HepG2 (cell line): ENCODE results near the gene SLC2A5. TPM values are rescaled to one million over a fixed set of nuclear protein-coding genes. Genes with fewer than 3 reads are reported as not detected.

ENCODE experiments used
- ATF7-NPFF ChIP-seq: sonication (generic); formaldehyde crosslinking; IDR thresholded peaks from 2 replicates; pipeline ENCODE4 v1.8.1; 2023; ENCODE audit warnings: mild to moderate bottlenecking, low read depth, missing genetic modification reagents, moderate library complexity
- DRAP1 ChIP-seq: IDR thresholded peaks from 2 replicates; pipeline ENCODE4 v1.6.1; 2016; ENCODE audit warnings: missing genetic modification reagents, missing compliant biosample characterization
- FOSL2 ChIP-seq: sonication (generic); formaldehyde crosslinking; IDR thresholded peaks from 2 replicates; pipeline ENCODE4 v1.4.0; 2020; ENCODE audit warnings: missing genetic modification reagents
- GTF2F1 ChIP-seq: fragments of 150-350 bp; IDR thresholded peaks from 2 replicates; pipeline ENCODE4 v1.6.1; 2014; ENCODE audit warnings: low read length
- HNF4G ChIP-seq, 2 experiments: sonication (generic) in 1 of 2; formaldehyde crosslinking in 1 of 2; IDR thresholded peaks; 2 replicates each; pipeline versions ENCODE4 v1.4.0 to v1.6.1; 2011 to 2020; ENCODE audit warnings: borderline replicate concordance in 2 of 2, low read depth in 2 of 2, mild to moderate bottlenecking in 2 of 2, low read length in 1 of 2, missing genetic modification reagents in 1 of 2, moderate library complexity in 1 of 2
- LCORL ChIP-seq, 2 experiments: fragments of 450-650 bp in 1 of 2; sonication (generic) in 1 of 2; formaldehyde crosslinking in 1 of 2; IDR thresholded peaks; 2 replicates each; pipeline versions ENCODE4 v1.5.0 to v1.6.1; 2017 to 2020; ENCODE audit warnings: antibody characterized with exemption in 1 of 2, missing genetic modification reagents in 1 of 2
- MAFF ChIP-seq: IDR thresholded peaks from 2 replicates; pipeline ENCODE4 v1.6.1; 2011; ENCODE audit warnings: low read depth, low read length, improper control_type of control experiment
- MTA3 ChIP-seq: sonication (generic); formaldehyde crosslinking; IDR thresholded peaks from 2 replicates; pipeline ENCODE4 v1.4.0; 2020; ENCODE audit warnings: missing genetic modification reagents
- MTF1 ChIP-seq: sonication (generic); formaldehyde crosslinking; IDR thresholded peaks from 2 replicates; pipeline ENCODE4 v1.5.0; 2020; ENCODE audit warnings: missing genetic modification reagents
- MTF2 ChIP-seq: sonication (generic); formaldehyde crosslinking; IDR thresholded peaks from 2 replicates; pipeline ENCODE4 v1.5.0; 2020; ENCODE audit warnings: missing genetic modification reagents, borderline replicate concordance
- MYC ChIP-seq: sonication (generic); formaldehyde crosslinking; IDR thresholded peaks from 2 replicates; pipeline ENCODE4 v1.9.0; 2021; ENCODE audit warnings: missing genetic modification reagents, borderline replicate concordance
- NCOA5 ChIP-seq: sonication (generic); formaldehyde crosslinking; IDR thresholded peaks from 2 replicates; pipeline ENCODE4 v1.4.0; 2020; ENCODE audit warnings: missing genetic modification reagents
- NFKBIZ ChIP-seq: IDR thresholded peaks from 2 replicates; pipeline ENCODE4 v1.6.1; 2018; ENCODE audit warnings: missing genetic modification reagents, missing compliant biosample characterization
- NR3C1 ChIP-seq: sonication (generic); formaldehyde crosslinking; IDR thresholded peaks from 2 replicates; pipeline ENCODE4 v1.4.0; 2020; ENCODE audit warnings: missing genetic modification reagents
- PATZ1 ChIP-seq: sonication (generic); formaldehyde crosslinking; IDR thresholded peaks from 2 replicates; pipeline ENCODE4 v1.4.0; 2020; ENCODE audit warnings: missing genetic modification reagents
- PLSCR1 ChIP-seq: sonication (generic); formaldehyde crosslinking; IDR thresholded peaks from 2 replicates; pipeline ENCODE4 v1.5.0; 2020; ENCODE audit warnings: missing genetic modification reagents, mild to moderate bottlenecking, borderline replicate concordance
- REL ChIP-seq: sonication (generic); formaldehyde crosslinking; conservative IDR thresholded peaks from 2 replicates; pipeline ENCODE4 v1.8.0; 2022; ENCODE audit warnings: mild to moderate bottlenecking, missing genetic modification reagents, moderate library complexity
- STAT5B ChIP-seq: sonication (generic); formaldehyde crosslinking; IDR thresholded peaks from 2 replicates; pipeline ENCODE4 v1.4.0; 2020; ENCODE audit warnings: missing genetic modification reagents
- ZBTB38 ChIP-seq: sonication (generic); formaldehyde crosslinking; IDR thresholded peaks from 2 replicates; pipeline ENCODE4 v1.5.1; 2020; ENCODE audit warnings: mild to moderate bottlenecking, missing genetic modification reagents
- ZEB1 ChIP-seq: IDR thresholded peaks from 2 replicates; pipeline ENCODE4 v1.6.1; 2012; ENCODE audit warnings: mild to moderate bottlenecking, low read depth, inconsistent platforms; ENCODE audit not compliant: insufficient replicate concordance
- ZFP82 ChIP-seq: sonication (generic); formaldehyde crosslinking; IDR thresholded peaks from 2 replicates; pipeline ENCODE4 v1.5.1; 2020; ENCODE audit warnings: mild to moderate bottlenecking, missing genetic modification reagents, borderline replicate concordance
- ZNF281 ChIP-seq: sonication (generic); formaldehyde crosslinking; IDR thresholded peaks from 2 replicates; pipeline ENCODE4 v1.4.0; 2020; ENCODE audit warnings: missing genetic modification reagents, borderline replicate concordance
- ZNF296 ChIP-seq: sonication (generic); formaldehyde crosslinking; conservative IDR thresholded peaks from 2 replicates; pipeline ENCODE4 v1.5.0; 2020; ENCODE audit warnings: mild to moderate bottlenecking, missing genetic modification reagents
- ZNF589 ChIP-seq: sonication (generic); formaldehyde crosslinking; conservative IDR thresholded peaks from 2 replicates; pipeline ENCODE4 v1.8.0; 2022; ENCODE audit warnings: mild to moderate bottlenecking, moderate library complexity, missing genetic modification reagents
- ZNF652 ChIP-seq: IDR thresholded peaks from 2 replicates; pipeline ENCODE4 v1.6.1; 2016; ENCODE audit warnings: low read depth, borderline replicate concordance
- ZSCAN22 ChIP-seq: sonication (generic); formaldehyde crosslinking; IDR thresholded peaks from 2 replicates; pipeline ENCODE4 v1.4.0; 2020; ENCODE audit warnings: mild to moderate bottlenecking, missing genetic modification reagents
- polyA plus RNA-seq, 8 experiments: library from polyadenylated mRNA; depleted of rRNA in 3 of 8; stranded (reverse) in 7 of 8; unstranded in 1 of 8; fragments of >200 nt; fragmentation: Illumina TruSeq in 4 of 8; extraction: Trizol in 4 of 8; gene quantifications; 2 replicates each; pipeline versions ENCODE4 v1.2.1 to v1.2.3, GENCODE V29; 2011 to 2016; ENCODE audit warnings: low read depth in 4 of 8, missing spikeins in 1 of 8, mixed read lengths in 1 of 8; ENCODE audit not compliant: insufficient read depth in 1 of 8
- total RNA-seq, 5 experiments: library from RNA; depleted of rRNA; stranded (reverse); fragments of >200 nt; fragmentation: Illumina TruSeq; extraction: Trizol; gene quantifications; 2 replicates each; pipeline ENCODE4 v1.2.3, GENCODE V29; 2016; ENCODE audit warnings: low read depth in 1 of 5

SLC2A5 gene
- total and polyA plus RNA-seq, 2 of the 13 experiments (the other 11 are each of a cell fraction or from before 2014, with no cell fraction given) = 0.04 to 0.54 TPM

- TF ChIP-seq ZNF281 (no peak), PATZ1 (CRISPR knock-in tag) (no peak), STAT5B (no peak), MTF1 (CRISPR knock-in tag) (no peak), NFKBIZ (no peak), ATF7-NPFF (CRISPR knock-in tag) (no peak), ZSCAN22 (CRISPR knock-in tag) (no peak), ZNF652 (no peak), REL (no peak), ZFP82 (no peak), MTA3 (CRISPR knock-in tag) (no peak), NCOA5 (CRISPR knock-in tag) (no peak), FOSL2 (CRISPR knock-in tag) (peak; percentile 85), MYC (0 out of 2 replicates have a peak, but pooled peaks have one; percentile 33), GTF2F1 (no peak), MAFF (peak; percentile 15; the same call in 1 of the 2 replicates), LCORL (IDR thresholded peaks at IDR 0.05) (0 out of 2 replicates have a peak, but pooled peaks have one; percentile 48), LCORL (CRISPR knock-in tag; IDR thresholded peaks at IDR 0.05) (peak; percentile 95), HNF4G (IDR thresholded peaks at IDR 0.05; ENCODE audit: borderline replicate concordance, low read depth, low read length) (peak; percentile 56; the same call in 1 of the 2 replicates), HNF4G (CRISPR knock-in tag; IDR thresholded peaks at IDR 0.05; ENCODE audit: borderline replicate concordance, low read depth) (peak; percentile 77; the same call in 1 of the 2 replicates), NR3C1 (no peak), ZNF589 (CRISPR knock-in tag) (no peak), ZEB1 (peak; percentile 23), ZNF296 (CRISPR knock-in tag) (no peak), MTF2 (CRISPR knock-in tag) (no peak), PLSCR1 (CRISPR knock-in tag) (no peak), DRAP1 (CRISPR knock-in tag) (no peak), ZBTB38 (CRISPR knock-in tag) (no peak)
Observed at GRCh38 chr1:9100471-9101043, 31.1 kb upstream of the SLC2A5 start (continued).
